ENCODE measurements around the gene DPP10.

Gene DPP10

GRCh38 chr2:114661971-114662939 is 219.8 kb downstream of the DPP10 start:
- Histone ChIP-seq H3K4me1 (ENCODE audit: control insufficient read depth, insufficient read depth, low read length) (peaks cover 4% of the 10 kb centered on the region), H3K9ac (ENCODE audit: low read length in 2 of 2) (peak overlapping the region; percentile 55 to 58), H3K4me3 (ENCODE audit: low read length in 2 of 2) (peak overlapping the region; percentile 75 to 78), H3K9me3 (ENCODE audit: control insufficient read depth in 2 of 2, low read length in 2 of 2) (no peaks in the 10 kb centered on the region), H3K27me3 (ENCODE audit: control insufficient read depth in 1 of 2, insufficient read depth in 2 of 2, low read length in 2 of 2) (no peaks in the 10 kb centered on the region), H3K36me3 (ENCODE audit: control insufficient read depth in 2 of 2, insufficient read depth in 2 of 2, low read length in 2 of 2) (no peaks in the 10 kb centered on the region), H3K27ac (ENCODE audit: low read length) (no peak overlapping the region)

GRCh38 chr2:114668415-114668814 is 226.0 kb downstream of the DPP10 start:
- no peaks in the 10 kb centered on the region for H3K27me3 ChIP-seq (ENCODE audit: control insufficient read depth in 1 of 2, insufficient read depth in 2 of 2, low read length in 2 of 2)
- H3K9me3 ChIP-seq (ENCODE audit: control insufficient read depth in 2 of 2, low read length in 2 of 2): no peaks in the 10 kb centered on the region
- H3K9ac ChIP-seq (ENCODE audit: low read length in 2 of 2): no peak overlapping the region
- no peaks in the 10 kb centered on the region for H3K4me1 ChIP-seq (ENCODE audit: control insufficient read depth, insufficient read depth, low read length)
- no peaks in the 10 kb centered on the region for H3K36me3 ChIP-seq (ENCODE audit: control insufficient read depth in 2 of 2, insufficient read depth in 2 of 2, low read length in 2 of 2)
- H3K4me3 ChIP-seq (ENCODE audit: low read length in 2 of 2): no peak overlapping the region
- H3K27ac ChIP-seq (ENCODE audit: low read length): no peak overlapping the region

GRCh38 chr2:114683251-114683650 is 240.8 kb downstream of the DPP10 start:
- Histone ChIP-seq H3K27me3 (ENCODE audit: control insufficient read depth in 1 of 2, insufficient read depth in 2 of 2, low read length in 2 of 2) (peaks cover 0 to 3% of the 10 kb centered on the region in 2 donors), H3K4me1 (ENCODE audit: control insufficient read depth, insufficient read depth, low read length) (no peaks in the 10 kb centered on the region), H3K27ac (ENCODE audit: low read length) (no peak overlapping the region), H3K4me3 (ENCODE audit: low read length in 2 of 2) (no peak overlapping the region), H3K9ac (ENCODE audit: low read length in 2 of 2) (no peak overlapping the region), H3K9me3 (ENCODE audit: control insufficient read depth in 2 of 2, low read length in 2 of 2) (no peaks in the 10 kb centered on the region), H3K36me3 (ENCODE audit: control insufficient read depth in 2 of 2, insufficient read depth in 2 of 2, low read length in 2 of 2) (no peaks in the 10 kb centered on the region)

GRCh38 chr2:114684403-114684802 is 242.0 kb downstream of the DPP10 start:
- Histone ChIP-seq H3K9me3 (ENCODE audit: control insufficient read depth in 2 of 2, low read length in 2 of 2) (no peaks in the 10 kb centered on the region), H3K4me1 (ENCODE audit: control insufficient read depth, insufficient read depth, low read length) (no peaks in the 10 kb centered on the region), H3K27me3 (ENCODE audit: control insufficient read depth in 1 of 2, insufficient read depth in 2 of 2, low read length in 2 of 2) (peaks cover 0 to 3% of the 10 kb centered on the region in 2 donors), H3K27ac (ENCODE audit: low read length) (no peak overlapping the region), H3K36me3 (ENCODE audit: control insufficient read depth in 2 of 2, insufficient read depth in 2 of 2, low read length in 2 of 2) (no peaks in the 10 kb centered on the region), H3K4me3 (ENCODE audit: low read length in 2 of 2) (no peak overlapping the region), H3K9ac (ENCODE audit: low read length in 2 of 2) (no peak overlapping the region)

GRCh38 chr2:114685102-114685501 is 242.7 kb downstream of the DPP10 start:
- Histone ChIP-seq H3K9ac (ENCODE audit: low read length in 2 of 2) (no peak overlapping the region), H3K27me3 (ENCODE audit: control insufficient read depth in 1 of 2, insufficient read depth in 2 of 2, low read length in 2 of 2) (peaks cover 0 to 3% of the 10 kb centered on the region in 2 donors), H3K27ac (ENCODE audit: low read length) (no peak overlapping the region), H3K4me1 (ENCODE audit: control insufficient read depth, insufficient read depth, low read length) (no peaks in the 10 kb centered on the region), H3K4me3 (ENCODE audit: low read length in 2 of 2) (no peak overlapping the region), H3K36me3 (ENCODE audit: control insufficient read depth in 2 of 2, insufficient read depth in 2 of 2, low read length in 2 of 2) (no peaks in the 10 kb centered on the region), H3K9me3 (ENCODE audit: control insufficient read depth in 2 of 2, low read length in 2 of 2) (no peaks in the 10 kb centered on the region)

- Histone ChIP-seq H3K36me3 (ENCODE audit: control insufficient read depth in 2 of 2, insufficient read depth in 2 of 2, low read length in 2 of 2) (no peaks in the 10 kb centered on the region), H3K27me3 (ENCODE audit: control insufficient read depth in 1 of 2, insufficient read depth in 2 of 2, low read length in 2 of 2) (peaks cover 0 to 3% of the 10 kb centered on the region in 2 donors), H3K9me3 (ENCODE audit: control insufficient read depth in 2 of 2, low read length in 2 of 2) (no peaks in the 10 kb centered on the region)
Measured at GRCh38 chr2:114688241-114688640, 245.8 kb downstream of the DPP10 start.

GRCh38 chr2:114698520-114698919 is 256.1 kb downstream of the DPP10 start:
- Histone ChIP-seq H3K4me3 (ENCODE audit: low read length in 2 of 2) (no peak overlapping the region), H3K27ac (ENCODE audit: low read length) (no peak overlapping the region), H3K9ac (ENCODE audit: low read length in 2 of 2) (no peak overlapping the region), H3K9me3 (ENCODE audit: control insufficient read depth in 2 of 2, low read length in 2 of 2) (no peaks in the 10 kb centered on the region), H3K27me3 (ENCODE audit: control insufficient read depth in 1 of 2, insufficient read depth in 2 of 2, low read length in 2 of 2) (no peaks in the 10 kb centered on the region), H3K4me1 (ENCODE audit: control insufficient read depth, insufficient read depth, low read length) (no peaks in the 10 kb centered on the region), H3K36me3 (ENCODE audit: control insufficient read depth in 2 of 2, insufficient read depth in 2 of 2, low read length in 2 of 2) (no peaks in the 10 kb centered on the region)

More at GRCh38 chr2:114688241-114688640, 245.8 kb downstream of the DPP10 start:
- no peak overlapping the region for H3K27ac ChIP-seq (ENCODE audit: low read length)
- no peak overlapping the region for H3K9ac ChIP-seq (ENCODE audit: low read length in 2 of 2)
- no peaks in the 10 kb centered on the region for H3K4me1 ChIP-seq (ENCODE audit: control insufficient read depth, insufficient read depth, low read length)
- no peak overlapping the region for H3K4me3 ChIP-seq (ENCODE audit: low read length in 2 of 2)

- H3K27ac ChIP-seq (ENCODE audit: low read length): no peak overlapping the region
- H3K9ac ChIP-seq (ENCODE audit: low read length in 2 of 2): no peak overlapping the region
- no peaks in the 10 kb centered on the region for H3K27me3 ChIP-seq (ENCODE audit: control insufficient read depth in 1 of 2, insufficient read depth in 2 of 2, low read length in 2 of 2)
- no peaks in the 10 kb centered on the region for H3K4me1 ChIP-seq (ENCODE audit: control insufficient read depth, insufficient read depth, low read length)
- no peak overlapping the region for H3K4me3 ChIP-seq (ENCODE audit: low read length in 2 of 2)
- no peaks in the 10 kb centered on the region for H3K9me3 ChIP-seq (ENCODE audit: control insufficient read depth in 2 of 2, low read length in 2 of 2)
- no peaks in the 10 kb centered on the region for H3K36me3 ChIP-seq (ENCODE audit: control insufficient read depth in 2 of 2, insufficient read depth in 2 of 2, low read length in 2 of 2)
Measured at GRCh38 chr2:114699423-114699944, 257.0 kb downstream of the DPP10 start.

- no peaks in the 10 kb centered on the region for H3K9me3 ChIP-seq (ENCODE audit: control insufficient read depth in 2 of 2, low read length in 2 of 2)
- H3K36me3 ChIP-seq (ENCODE audit: control insufficient read depth in 2 of 2, insufficient read depth in 2 of 2, low read length in 2 of 2): no peaks in the 10 kb centered on the region
- H3K27ac ChIP-seq (ENCODE audit: low read length): no peak overlapping the region
- no peak overlapping the region for H3K9ac ChIP-seq (ENCODE audit: low read length in 2 of 2)
- H3K4me3 ChIP-seq (ENCODE audit: low read length in 2 of 2): no peak overlapping the region
- no peaks in the 10 kb centered on the region for H3K4me1 ChIP-seq (ENCODE audit: control insufficient read depth, insufficient read depth, low read length)
- H3K27me3 ChIP-seq (ENCODE audit: control insufficient read depth in 1 of 2, insufficient read depth in 2 of 2, low read length in 2 of 2): no peaks in the 10 kb centered on the region
Measured at GRCh38 chr2:114700440-114700839, 258.0 kb downstream of the DPP10 start.

GRCh38 chr2:114709936-114710850 is 267.8 kb downstream of the DPP10 start:
- Histone ChIP-seq H3K4me3 (ENCODE audit: low read length in 2 of 2) (no peak overlapping the region), H3K27me3 (ENCODE audit: control insufficient read depth in 1 of 2, insufficient read depth in 2 of 2, low read length in 2 of 2) (no peaks in the 10 kb centered on the region), H3K36me3 (ENCODE audit: control insufficient read depth in 2 of 2, insufficient read depth in 2 of 2, low read length in 2 of 2) (no peaks in the 10 kb centered on the region), H3K9me3 (ENCODE audit: control insufficient read depth in 2 of 2, low read length in 2 of 2) (no peaks in the 10 kb centered on the region), H3K4me1 (ENCODE audit: control insufficient read depth, insufficient read depth, low read length) (no peaks in the 10 kb centered on the region), H3K27ac (ENCODE audit: low read length) (no peak overlapping the region), H3K9ac (ENCODE audit: low read length in 2 of 2) (no peak overlapping the region)
